ENCODE results near the gene CAMSAP2.

DNA sequence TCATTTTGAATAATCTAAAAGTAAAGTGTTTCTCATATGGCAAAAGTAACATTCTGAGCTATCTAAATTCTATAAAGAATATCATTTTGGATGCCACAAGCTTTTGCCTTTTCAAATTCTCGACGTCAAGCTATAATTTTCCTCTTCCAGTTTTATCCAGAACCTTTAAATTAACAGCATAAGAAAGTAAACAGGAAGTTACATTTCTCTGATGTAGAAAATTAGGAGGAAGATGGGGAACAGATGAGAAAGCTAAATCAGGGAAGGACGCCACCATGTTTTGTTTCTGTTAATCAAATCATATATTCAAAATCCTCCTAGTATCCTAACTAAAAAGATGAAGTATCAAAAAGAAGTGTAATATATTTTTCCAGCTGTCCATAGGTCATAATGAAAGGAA lies 8.8 kb upstream of the CAMSAP2 start:
- TF ChIP-seq, protein P1, sequence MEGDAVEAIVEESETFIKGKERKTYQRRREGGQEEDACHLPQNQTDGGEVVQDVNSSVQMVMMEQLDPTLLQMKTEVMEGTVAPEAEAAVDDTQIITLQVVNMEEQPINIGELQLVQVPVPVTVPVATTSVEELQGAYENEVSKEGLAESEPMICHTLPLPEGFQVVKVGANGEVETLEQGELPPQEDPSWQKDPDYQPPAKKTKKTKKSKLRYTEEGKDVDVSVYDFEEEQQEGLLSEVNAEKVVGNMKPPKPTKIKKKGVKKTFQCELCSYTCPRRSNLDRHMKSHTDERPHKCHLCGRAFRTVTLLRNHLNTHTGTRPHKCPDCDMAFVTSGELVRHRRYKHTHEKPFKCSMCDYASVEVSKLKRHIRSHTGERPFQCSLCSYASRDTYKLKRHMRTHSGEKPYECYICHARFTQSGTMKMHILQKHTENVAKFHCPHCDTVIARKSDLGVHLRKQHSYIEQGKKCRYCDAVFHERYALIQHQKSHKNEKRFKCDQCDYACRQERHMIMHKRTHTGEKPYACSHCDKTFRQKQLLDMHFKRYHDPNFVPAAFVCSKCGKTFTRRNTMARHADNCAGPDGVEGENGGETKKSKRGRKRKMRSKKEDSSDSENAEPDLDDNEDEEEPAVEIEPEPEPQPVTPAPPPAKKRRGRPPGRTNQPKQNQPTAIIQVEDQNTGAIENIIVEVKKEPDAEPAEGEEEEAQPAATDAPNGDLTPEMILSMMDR (IDR thresholded peaks at IDR 0.05), result no peak
- TF ChIP-seq POLR2A (IDR thresholded peaks at IDR 0.05), result no peak
- no peak for TF ChIP-seq EP300 (IDR thresholded peaks at IDR 0.05)
